Measurements from ENCODE around the gene CDK14. TPM values are rescaled to one million over a fixed set of nuclear protein-coding genes. Genes with fewer than 3 reads are reported as not detected.
"Not testable (repeated sequence)": the region's sequence is repeated elsewhere in the genome, so short reads cannot be mapped to it uniquely, and the experiment has no call there.

CDK14 gene
- total RNA-seq, 1 donor from 2014 or later: 8.3 TPM

GRCh38 chr7:90777041-90777440, 180.9 kb downstream of the CDK14 start:
- DNase-seq (ENCODE audit: extremely low read depth, low read depth, low spot score): no peak

- no peak for DNase-seq (ENCODE audit: extremely low read depth, low read depth, low spot score)
Measured at GRCh38 chr7:90777465-90777864, 181.3 kb downstream of the CDK14 start.

GRCh38 chr7:90777886-90778285, 181.8 kb downstream of the CDK14 start:
- no peak for DNase-seq (ENCODE audit: extremely low read depth, low read depth, low spot score)

- DNase-seq (ENCODE audit: extremely low read depth, low read depth, low spot score): no peak
Measured at GRCh38 chr7:90788052-90788451, 191.9 kb downstream of the CDK14 start.

- DNase-seq (ENCODE audit: extremely low read depth, low read depth, low spot score): no peak
Measured at GRCh38 chr7:90789736-90790306, 193.7 kb downstream of the CDK14 start.

- DNase-seq (ENCODE audit: extremely low read depth, low read depth, low spot score): no peak
Measured at GRCh38 chr7:90791596-90791995, 195.5 kb downstream of the CDK14 start.

GRCh38 chr7:90792301-90792700, 196.2 kb downstream of the CDK14 start:
- DNase-seq (ENCODE audit: extremely low read depth, low read depth, low spot score): no peak

- not testable (repeated sequence) for DNase-seq (ENCODE audit: extremely low read depth, low read depth, low spot score)
Measured at GRCh38 chr7:90794234-90794633, 198.1 kb downstream of the CDK14 start.

GRCh38 chr7:90797596-90797995, 201.5 kb downstream of the CDK14 start:
- DNase-seq (ENCODE audit: extremely low read depth, low read depth, low spot score): no peak

GRCh38 chr7:90804370-90804769, 208.2 kb downstream of the CDK14 start:
- DNase-seq (ENCODE audit: extremely low read depth, low read depth, low spot score): no peak

GRCh38 chr7:90815552-90815951, 219.4 kb downstream of the CDK14 start:
- not testable (repeated sequence) for DNase-seq (ENCODE audit: extremely low read depth, low read depth, low spot score)

- peak; percentile 83 for DNase-seq (ENCODE audit: extremely low read depth, low read depth, low spot score)
Measured at GRCh38 chr7:90816511-90817142, 220.5 kb downstream of the CDK14 start.

- DNase-seq (ENCODE audit: extremely low read depth, low read depth, low spot score): no peak
Measured at GRCh38 chr7:90817151-90817550, 221.0 kb downstream of the CDK14 start.

GRCh38 chr7:90817846-90818245, 221.7 kb downstream of the CDK14 start:
- DNase-seq (ENCODE audit: extremely low read depth, low read depth, low spot score): no peak

- DNase-seq (ENCODE audit: extremely low read depth, low read depth, low spot score): no peak
Measured at GRCh38 chr7:90818341-90818740, 222.2 kb downstream of the CDK14 start.

GRCh38 chr7:90821961-90822620, 226.0 kb downstream of the CDK14 start:
- DNase-seq (ENCODE audit: extremely low read depth, low read depth, low spot score): no peak

GRCh38 chr7:90824386-90825307, 228.5 kb downstream of the CDK14 start:
- DNase-seq (ENCODE audit: extremely low read depth, low read depth, low spot score): no peak

- no peak for DNase-seq (ENCODE audit: extremely low read depth, low read depth, low spot score)
Measured at GRCh38 chr7:90825779-90826178, 229.7 kb downstream of the CDK14 start.

- no peak for DNase-seq (ENCODE audit: extremely low read depth, low read depth, low spot score)
Measured at GRCh38 chr7:90828601-90829000, 232.5 kb downstream of the CDK14 start.

- DNase-seq (ENCODE audit: extremely low read depth, low read depth, low spot score): no peak
Measured at GRCh38 chr7:90830308-90830707, 234.2 kb downstream of the CDK14 start.

GRCh38 chr7:90832726-90833125, 236.6 kb downstream of the CDK14 start:
- no peak for DNase-seq (ENCODE audit: extremely low read depth, low read depth, low spot score)
